ENCODE data around the gene TBC1D22A. TPM values are rescaled to one million over a fixed set of nuclear protein-coding genes. Genes with fewer than 3 reads are reported as not detected.

TBC1D22A gene
- total and polyA plus RNA-seq, 8 donors, result 12.0 to 17.6 (median 15.3) TPM

GRCh38 chr22:46967445-46968358 is 205.3 kb downstream of the TBC1D22A start:
- WGBS, 2 donors, result 94 to 97% methylated on average over 20 of the region's 20 CpGs

GRCh38 chr22:46968359-46968740 is 205.9 kb downstream of the TBC1D22A start:
- Histone ChIP-seq H3K27ac (no peak overlapping the region), H3K9me3 (no peaks in the 10 kb centered on the region), H3K4me3 (no peak overlapping the region), H3K4me1 (peaks cover 8 to 22% (median 9%) of the 10 kb centered on the region in 3 donors), H3K27me3 (no peaks in the 10 kb centered on the region), H3K36me3 (no peaks in the 10 kb centered on the region)
- DNase-seq (no peak), ATAC-seq (no peak), FAIRE-seq (no peak)
- WGBS, 2 donors, result 97 to 98% methylated on average over 27 of the region's 27 CpGs
- intact Hi-C loops (cut with DNase I), result no loop called here
- no peak for TF ChIP-seq CTCF (IDR thresholded peaks at IDR 0.05)

More at GRCh38 chr22:46967445-46968358, 205.3 kb downstream of the TBC1D22A start:
- no peaks in the 10 kb centered on the region for H3K27me3 ChIP-seq
- intact Hi-C loops (cut with DNase I), result no loop called here
- H3K27ac ChIP-seq, result no peak overlapping the region
- no peak for TF ChIP-seq CTCF (IDR thresholded peaks at IDR 0.05)
- no peak overlapping the region for H3K4me3 ChIP-seq
- no peaks in the 10 kb centered on the region for H3K9me3 ChIP-seq
- DNase-seq, result no peak
- no peak for ATAC-seq
- no peak for FAIRE-seq
- no peaks in the 10 kb centered on the region for H3K36me3 ChIP-seq
- peaks cover 8 to 22% (median 9%) of the 10 kb centered on the region in 3 donors for H3K4me1 ChIP-seq

GRCh38 chr22:46968848-46969247 is 206.4 kb downstream of the TBC1D22A start:
- Histone ChIP-seq H3K9me3 (no peaks in the 10 kb centered on the region), H3K36me3 (no peaks in the 10 kb centered on the region), H3K27me3 (no peaks in the 10 kb centered on the region), H3K27ac (no peak overlapping the region), H3K4me1 (peaks cover 8 to 22% (median 9%) of the 10 kb centered on the region in 3 donors), H3K4me3 (no peak overlapping the region)
- FAIRE-seq (no peak), DNase-seq (no peak), ATAC-seq (no peak)
- no peak for TF ChIP-seq CTCF (IDR thresholded peaks at IDR 0.05)
- 92 to 95% methylated on average over 6 of the region's 6 CpGs for WGBS, 2 donors
- intact Hi-C loops (cut with DNase I), result no loop called here

GRCh38 chr22:46969491-46969890 is 207.0 kb downstream of the TBC1D22A start:
- DNase-seq (no peak), ATAC-seq (no peak), FAIRE-seq (no peak)
- TF ChIP-seq CTCF (IDR thresholded peaks at IDR 0.05), result no peak
- Histone ChIP-seq H3K36me3 (no peaks in the 10 kb centered on the region), H3K4me1 (peaks cover 8 to 22% (median 9%) of the 10 kb centered on the region in 3 donors), H3K4me3 (no peak overlapping the region), H3K27me3 (no peaks in the 10 kb centered on the region), H3K9me3 (no peaks in the 10 kb centered on the region), H3K27ac (peak overlapping the region in 1 of 4 donors; percentile 79)
- WGBS, 2 donors, result 97 to 100% methylated on average over 4 of the region's 4 CpGs
- intact Hi-C loops (cut with DNase I), result no loop called here

DNA sequence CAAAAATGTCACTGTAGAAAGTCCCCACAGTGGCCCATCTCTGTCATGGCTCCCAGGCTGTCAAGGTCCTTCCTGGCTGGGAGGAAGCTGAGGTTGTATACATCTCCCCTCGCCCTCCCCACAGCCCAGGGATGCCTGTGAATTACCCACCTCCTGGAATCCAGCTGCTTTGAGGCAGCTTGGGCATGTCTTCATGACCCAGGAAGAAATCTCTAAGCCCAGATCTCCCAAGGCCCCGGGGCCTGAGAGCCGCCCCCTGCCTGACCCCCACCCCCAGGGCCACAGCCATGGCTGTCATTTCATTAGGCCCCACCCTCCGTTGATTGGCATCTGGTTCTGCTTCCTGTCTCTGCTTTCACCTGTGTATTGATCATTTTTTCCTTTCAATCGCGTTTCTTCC is 207.5 kb downstream of the TBC1D22A start:
- Histone ChIP-seq H3K27ac (peak overlapping the region in 2 of 4 donors; percentile 79 to 85), H3K4me1 (peaks cover 8 to 22% (median 9%) of the 10 kb centered on the region in 3 donors), H3K27me3 (no peaks in the 10 kb centered on the region), H3K4me3 (no peak overlapping the region), H3K9me3 (no peaks in the 10 kb centered on the region), H3K36me3 (no peaks in the 10 kb centered on the region)
- intact Hi-C loops (cut with DNase I), result no loop called here
- FAIRE-seq (no peak), DNase-seq (no peak), ATAC-seq (no peak)
- WGBS, 2 donors, result 74 to 76% methylated on average over 6 of the region's 6 CpGs
- TF ChIP-seq CTCF (IDR thresholded peaks at IDR 0.05), result no peak
